K562 (cell line): Measurements from ENCODE around the gene TM9SF4.

ENCODE experiments used
- EP300 ChIP-seq: IDR thresholded peaks from 2 replicates; pipeline ENCODE4 v1.6.1; 2012; ENCODE audit warnings: low read length, improper control_type of control experiment
- YY1 ChIP-seq, 3 experiments: IDR thresholded peaks; 2 replicates each; pipeline ENCODE4 v1.6.1; 2011; ENCODE audit warnings: low read length in 2 of 3, mild to moderate bottlenecking in 2 of 3, moderate library complexity in 2 of 3, borderline replicate concordance in 1 of 3, control low read depth in 1 of 3, low read depth in 1 of 3; ENCODE audit not compliant: insufficient read depth in 3 of 3, insufficient replicate concordance in 2 of 3, control insufficient read depth in 1 of 3, insufficient read length in 1 of 3; ENCODE audit errors: extremely low read depth in 1 of 3
- ZFP36 ChIP-seq: fragments of 150-350 bp; IDR thresholded peaks from 2 replicates; pipeline ENCODE4 v1.6.1; 2018; ENCODE audit warnings: low read length, low read depth; ENCODE audit not compliant: partially characterized antibody
- ZNF311 ChIP-seq: fragments of 250-450 bp; sonication (Bioruptor Pico); IDR thresholded peaks from 2 replicates; pipeline ENCODE4 v1.4.0; 2020; ENCODE audit warnings: mild to moderate bottlenecking, moderate library complexity

DNA sequence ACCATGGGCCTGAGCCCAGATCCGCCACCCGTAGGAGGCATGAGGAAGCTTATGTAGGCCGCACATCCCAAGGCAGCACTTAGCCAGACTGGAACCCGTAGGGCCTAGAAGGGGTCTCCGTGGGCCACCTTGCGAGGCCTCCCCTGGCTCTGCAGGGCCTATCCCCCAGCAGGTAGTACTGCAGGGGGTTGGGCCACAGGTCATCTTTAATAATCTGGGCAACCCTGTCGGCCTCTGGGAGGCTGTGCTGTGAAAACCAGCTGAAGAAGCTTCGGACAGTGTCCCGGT is 79.6 kb downstream of the TM9SF4 start:
- no peak for TF ChIP-seq ZNF311 (CRISPR knock-in tag)
- TF ChIP-seq YY1 (IDR thresholded peaks at IDR 0.05; ENCODE audit: borderline replicate concordance in 1 of 3, control insufficient read depth in 1 of 3, extremely low read depth in 1 of 3, insufficient read depth in 3 of 3, insufficient read length in 1 of 3, insufficient replicate concordance in 2 of 3, low read depth in 1 of 3, low read length in 2 of 3): no peak
- no peak for TF ChIP-seq ZFP36
- no peak for TF ChIP-seq EP300
